Measurements from ENCODE around the gene H2BK1.

H2BK1 gene

DNA sequence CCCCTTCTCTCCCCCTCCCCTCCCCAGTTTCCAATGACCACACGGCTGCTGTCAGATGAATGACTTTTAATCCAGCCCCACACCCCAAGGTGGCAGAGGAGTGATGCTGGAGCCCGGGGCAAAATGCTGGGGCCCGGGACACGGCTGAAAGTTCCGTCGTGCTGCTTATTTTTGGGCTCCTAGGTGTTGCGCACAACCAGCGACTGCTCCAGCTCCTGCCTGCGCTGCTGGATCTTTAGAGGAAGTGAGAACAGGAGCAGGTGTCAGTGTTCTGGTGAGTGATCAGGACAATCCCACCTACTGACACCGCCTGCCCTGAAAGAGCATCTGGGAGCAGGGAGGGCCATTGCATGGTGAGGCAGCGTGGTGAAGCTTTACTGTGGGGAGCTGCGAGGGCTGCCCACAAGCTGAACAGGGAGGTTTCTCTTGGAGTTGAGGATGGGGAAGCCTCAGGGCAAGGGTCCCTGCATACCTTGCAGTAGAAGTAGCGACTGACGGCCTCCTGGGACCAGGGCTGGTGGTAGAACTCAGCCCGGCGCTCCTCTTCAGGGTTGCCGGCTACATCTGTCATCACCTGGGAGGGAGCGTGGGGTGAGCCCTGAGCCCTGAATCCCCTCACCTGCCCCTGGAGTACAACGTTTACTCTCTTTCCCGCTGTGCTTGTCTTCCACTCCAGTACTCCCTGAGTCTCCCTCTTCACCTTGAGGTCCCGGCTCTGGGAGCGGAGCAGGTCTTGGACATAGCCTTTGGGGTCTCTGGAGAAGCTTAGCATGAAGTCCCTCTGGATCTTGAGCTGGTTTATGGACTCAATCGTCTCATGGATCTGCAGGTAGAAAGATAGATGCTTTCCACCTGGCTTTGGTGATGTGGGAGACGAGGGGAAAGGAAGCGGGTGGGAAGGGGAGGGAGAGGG, 28.9 kb upstream of the H2BK1 start:
- TF ChIP-seq, protein P1, sequence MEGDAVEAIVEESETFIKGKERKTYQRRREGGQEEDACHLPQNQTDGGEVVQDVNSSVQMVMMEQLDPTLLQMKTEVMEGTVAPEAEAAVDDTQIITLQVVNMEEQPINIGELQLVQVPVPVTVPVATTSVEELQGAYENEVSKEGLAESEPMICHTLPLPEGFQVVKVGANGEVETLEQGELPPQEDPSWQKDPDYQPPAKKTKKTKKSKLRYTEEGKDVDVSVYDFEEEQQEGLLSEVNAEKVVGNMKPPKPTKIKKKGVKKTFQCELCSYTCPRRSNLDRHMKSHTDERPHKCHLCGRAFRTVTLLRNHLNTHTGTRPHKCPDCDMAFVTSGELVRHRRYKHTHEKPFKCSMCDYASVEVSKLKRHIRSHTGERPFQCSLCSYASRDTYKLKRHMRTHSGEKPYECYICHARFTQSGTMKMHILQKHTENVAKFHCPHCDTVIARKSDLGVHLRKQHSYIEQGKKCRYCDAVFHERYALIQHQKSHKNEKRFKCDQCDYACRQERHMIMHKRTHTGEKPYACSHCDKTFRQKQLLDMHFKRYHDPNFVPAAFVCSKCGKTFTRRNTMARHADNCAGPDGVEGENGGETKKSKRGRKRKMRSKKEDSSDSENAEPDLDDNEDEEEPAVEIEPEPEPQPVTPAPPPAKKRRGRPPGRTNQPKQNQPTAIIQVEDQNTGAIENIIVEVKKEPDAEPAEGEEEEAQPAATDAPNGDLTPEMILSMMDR (IDR thresholded peaks at IDR 0.05), result no peak

DNA sequence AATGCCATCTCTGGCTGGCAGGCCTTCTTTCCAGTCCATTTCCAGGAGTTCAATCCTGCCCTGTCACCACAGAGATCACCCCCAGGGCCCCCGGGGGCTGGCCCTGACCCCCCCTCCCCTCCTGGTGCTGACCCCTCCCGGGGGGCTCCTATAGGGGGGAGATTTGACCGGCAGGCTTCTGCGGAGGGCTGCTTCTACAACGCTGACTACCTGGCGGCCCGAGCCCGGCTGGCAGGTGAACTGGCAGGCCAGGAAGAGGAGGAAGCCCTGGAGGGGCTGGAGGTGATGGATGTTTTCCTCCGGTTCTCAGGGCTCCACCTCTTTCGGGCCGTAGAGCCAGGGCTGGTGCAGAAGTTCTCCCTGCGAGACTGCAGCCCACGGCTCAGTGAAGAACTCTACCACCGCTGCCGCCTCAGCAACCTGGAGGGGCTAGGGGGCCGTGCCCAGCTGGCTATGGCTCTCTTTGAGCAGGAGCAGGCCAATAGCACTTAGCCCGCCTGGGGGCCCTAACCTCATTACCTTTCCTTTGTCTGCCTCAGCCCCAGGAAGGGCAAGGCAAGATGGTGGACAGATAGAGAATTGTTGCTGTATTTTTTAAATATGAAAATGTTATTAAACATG, 28.0 kb upstream of the H2BK1 start:
- TF ChIP-seq, protein P1 (IDR thresholded peaks at IDR 0.05), result no peak

DNA sequence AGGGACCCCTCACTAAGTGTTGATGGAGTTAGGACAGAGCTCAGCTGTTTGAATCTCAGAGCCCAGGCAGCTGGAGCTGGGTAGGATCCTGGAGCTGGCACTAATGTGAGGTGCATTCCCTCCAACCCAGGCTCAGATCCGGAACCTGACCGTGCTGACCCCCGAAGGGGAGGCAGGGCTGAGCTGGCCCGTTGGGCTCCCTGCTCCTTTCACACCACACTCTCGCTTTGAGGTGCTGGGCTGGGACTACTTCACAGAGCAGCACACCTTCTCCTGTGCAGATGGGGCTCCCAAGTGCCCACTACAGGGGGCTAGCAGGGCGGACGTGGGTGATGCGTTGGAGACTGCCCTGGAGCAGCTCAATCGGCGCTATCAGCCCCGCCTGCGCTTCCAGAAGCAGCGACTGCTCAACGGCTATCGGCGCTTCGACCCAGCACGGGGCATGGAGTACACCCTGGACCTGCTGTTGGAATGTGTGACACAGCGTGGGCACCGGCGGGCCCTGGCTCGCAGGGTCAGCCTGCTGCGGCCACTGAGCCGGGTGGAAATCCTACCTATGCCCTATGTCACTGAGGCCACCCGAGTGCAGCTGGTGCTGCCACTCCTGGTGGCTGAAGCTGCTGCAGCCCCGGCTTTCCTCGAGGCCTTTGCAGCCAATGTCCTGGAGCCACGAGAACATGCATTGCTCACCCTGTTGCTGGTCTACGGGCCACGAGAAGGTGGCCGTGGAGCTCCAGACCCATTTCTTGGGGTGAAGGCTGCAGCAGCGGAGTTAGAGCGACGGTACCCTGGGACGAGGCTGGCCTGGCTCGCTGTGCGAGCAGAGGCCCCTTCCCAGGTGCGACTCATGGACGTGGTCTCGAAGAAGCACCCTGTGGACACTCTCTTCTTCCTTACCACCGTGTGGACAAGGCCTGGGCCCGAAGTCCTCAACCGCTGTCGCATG, 27.2 kb upstream of the H2BK1 start:
- TF ChIP-seq, protein P1 (IDR thresholded peaks at IDR 0.05), result no peak

DNA sequence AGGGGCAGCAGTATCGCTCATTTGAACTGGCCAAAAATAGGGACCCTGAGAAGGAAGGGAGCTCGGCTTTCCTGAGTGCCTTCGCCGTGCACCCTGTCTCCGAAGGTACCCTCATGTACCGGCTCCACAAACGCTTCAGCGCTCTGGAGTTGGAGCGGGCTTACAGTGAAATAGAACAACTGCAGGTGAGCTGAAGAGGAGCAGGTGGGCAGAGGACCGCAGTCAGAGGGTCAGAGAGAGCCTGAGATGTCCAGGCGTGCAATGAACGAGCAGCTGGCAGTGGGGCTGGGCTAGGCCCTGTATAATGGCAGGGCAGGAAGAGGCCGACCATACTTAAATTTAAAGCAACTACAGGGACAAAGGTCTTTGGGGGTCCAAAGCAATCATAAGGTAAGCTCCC, 26.1 kb upstream of the H2BK1 start:
- TF ChIP-seq, protein P1 (IDR thresholded peaks at IDR 0.05), result no peak

DNA sequence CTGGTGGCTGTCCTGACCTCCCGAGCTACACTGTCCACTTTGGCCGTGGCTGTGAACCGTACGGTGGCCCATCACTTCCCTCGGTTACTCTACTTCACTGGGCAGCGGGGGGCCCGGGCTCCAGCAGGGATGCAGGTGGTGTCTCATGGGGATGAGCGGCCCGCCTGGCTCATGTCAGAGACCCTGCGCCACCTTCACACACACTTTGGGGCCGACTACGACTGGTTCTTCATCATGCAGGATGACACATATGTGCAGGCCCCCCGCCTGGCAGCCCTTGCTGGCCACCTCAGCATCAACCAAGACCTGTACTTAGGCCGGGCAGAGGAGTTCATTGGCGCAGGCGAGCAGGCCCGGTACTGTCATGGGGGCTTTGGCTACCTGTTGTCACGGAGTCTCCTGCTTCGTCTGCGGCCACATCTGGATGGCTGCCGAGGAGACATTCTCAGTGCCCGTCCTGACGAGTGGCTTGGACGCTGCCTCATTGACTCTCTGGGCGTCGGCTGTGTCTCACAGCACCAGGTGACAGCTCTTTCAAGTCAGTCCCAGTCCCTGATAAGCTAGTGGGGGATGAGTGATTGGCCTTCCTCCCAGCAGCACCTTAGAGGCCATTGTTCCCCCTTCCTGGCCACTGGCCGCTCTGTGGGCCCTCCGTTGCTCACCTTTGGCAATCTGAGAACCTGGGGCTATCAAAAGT, 25.0 kb upstream of the H2BK1 start:
- TF ChIP-seq, protein P1 (IDR thresholded peaks at IDR 0.05), result no peak

DNA sequence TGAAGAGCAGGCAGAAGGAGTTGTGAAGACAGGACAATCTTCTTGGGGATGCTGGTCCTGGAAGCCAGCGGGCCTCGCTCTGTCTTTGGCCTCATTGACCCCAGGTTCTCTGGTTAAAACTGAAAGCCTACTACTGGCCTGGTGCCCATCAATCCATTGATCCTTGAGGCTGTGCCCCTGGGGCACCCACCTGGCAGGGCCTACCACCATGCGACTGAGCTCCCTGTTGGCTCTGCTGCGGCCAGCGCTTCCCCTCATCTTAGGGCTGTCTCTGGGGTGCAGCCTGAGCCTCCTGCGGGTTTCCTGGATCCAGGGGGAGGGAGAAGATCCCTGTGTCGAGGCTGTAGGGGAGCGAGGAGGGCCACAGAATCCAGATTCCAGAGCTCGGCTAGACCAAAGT, 23.5 kb upstream of the H2BK1 start:
- TF ChIP-seq, protein P1 (IDR thresholded peaks at IDR 0.05), result no peak
